Parathyroid adenoma (tissue), 2 donors: ENCODE results near the gene ACP2.

Experiments used
- H2AFZ ChIP-seq: fragments of 300-600 bp; sonication (generic); one replicate; pipeline ENCODE4 v1.7.0; 2017; ENCODE audit warnings: antibody characterized with exemption, mild to moderate bottlenecking
- H3K27ac ChIP-seq: fragments of 300-600 bp; sonication (generic); one replicate; pipeline ENCODE4 v1.7.0; 2017
- H3K27me3 ChIP-seq: fragments of 300-600 bp; sonication (generic); one replicate; pipeline ENCODE4 v1.7.0; 2017; ENCODE audit warnings: low read length; ENCODE audit not compliant: control insufficient read depth, insufficient read depth
- H3K36me3 ChIP-seq: fragments of 300-600 bp; sonication (generic); one replicate; pipeline ENCODE4 v1.7.0; 2017; ENCODE audit warnings: low read length; ENCODE audit not compliant: control insufficient read depth, insufficient read depth
- H3K4me1 ChIP-seq: fragments of 300-600 bp; sonication (generic); one replicate; pipeline ENCODE4 v1.7.0; 2017; ENCODE audit warnings: control low read depth
- H3K4me2 ChIP-seq: fragments of 300-600 bp; sonication (generic); one replicate; pipeline ENCODE4 v1.7.0; 2017; ENCODE audit warnings: low read length
- H3K4me3 ChIP-seq: fragments of 300-600 bp; sonication (generic); one replicate; pipeline ENCODE4 v1.7.0; 2017; ENCODE audit warnings: low read depth, low read length
- H3K79me2 ChIP-seq: fragments of 300-600 bp; sonication (generic); one replicate; pipeline ENCODE4 v1.7.0; 2017; ENCODE audit warnings: control low read depth
- H3K9ac ChIP-seq: fragments of 300-600 bp; sonication (generic); one replicate; pipeline ENCODE4 v1.7.0; 2017; ENCODE audit warnings: mild to moderate bottlenecking
- H3K9me3 ChIP-seq: fragments of 300-600 bp; sonication (generic); one replicate; pipeline ENCODE4 v1.7.0; 2017; ENCODE audit warnings: low read length; ENCODE audit not compliant: control insufficient read depth
- TF ChIP-seq, protein P1 (sequence below): fragments of 300-600 bp; sonication (generic); IDR thresholded peaks from one replicate; pipeline ENCODE4 v1.7.0; 2017; ENCODE audit warnings: antibody characterized with exemption, mild to moderate bottlenecking
- donor health status: primary hyperparathyroidism.

The ACP2 gene

GRCh38 chr11:47258317-47258902 lies 9.8 kb upstream of the ACP2 start:
- H3K27ac ChIP-seq, result peak overlapping the region; percentile 24
- H3K9me3 ChIP-seq, result no peaks in the 10 kb centered on the region
- peaks cover 2% of the 10 kb centered on the region for H3K79me2 ChIP-seq
- H3K27me3 ChIP-seq, result no peaks in the 10 kb centered on the region
- TF ChIP-seq, protein P1, sequence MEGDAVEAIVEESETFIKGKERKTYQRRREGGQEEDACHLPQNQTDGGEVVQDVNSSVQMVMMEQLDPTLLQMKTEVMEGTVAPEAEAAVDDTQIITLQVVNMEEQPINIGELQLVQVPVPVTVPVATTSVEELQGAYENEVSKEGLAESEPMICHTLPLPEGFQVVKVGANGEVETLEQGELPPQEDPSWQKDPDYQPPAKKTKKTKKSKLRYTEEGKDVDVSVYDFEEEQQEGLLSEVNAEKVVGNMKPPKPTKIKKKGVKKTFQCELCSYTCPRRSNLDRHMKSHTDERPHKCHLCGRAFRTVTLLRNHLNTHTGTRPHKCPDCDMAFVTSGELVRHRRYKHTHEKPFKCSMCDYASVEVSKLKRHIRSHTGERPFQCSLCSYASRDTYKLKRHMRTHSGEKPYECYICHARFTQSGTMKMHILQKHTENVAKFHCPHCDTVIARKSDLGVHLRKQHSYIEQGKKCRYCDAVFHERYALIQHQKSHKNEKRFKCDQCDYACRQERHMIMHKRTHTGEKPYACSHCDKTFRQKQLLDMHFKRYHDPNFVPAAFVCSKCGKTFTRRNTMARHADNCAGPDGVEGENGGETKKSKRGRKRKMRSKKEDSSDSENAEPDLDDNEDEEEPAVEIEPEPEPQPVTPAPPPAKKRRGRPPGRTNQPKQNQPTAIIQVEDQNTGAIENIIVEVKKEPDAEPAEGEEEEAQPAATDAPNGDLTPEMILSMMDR, result no peak
- H3K36me3 ChIP-seq, result no peaks in the 10 kb centered on the region
- H3K9ac ChIP-seq, result no peak overlapping the region
- H3K4me3 ChIP-seq, result no peak overlapping the region
- H2AFZ ChIP-seq, result no peak overlapping the region
- no peaks in the 10 kb centered on the region for H3K4me1 ChIP-seq
- no peak overlapping the region for H3K4me2 ChIP-seq

DNA sequence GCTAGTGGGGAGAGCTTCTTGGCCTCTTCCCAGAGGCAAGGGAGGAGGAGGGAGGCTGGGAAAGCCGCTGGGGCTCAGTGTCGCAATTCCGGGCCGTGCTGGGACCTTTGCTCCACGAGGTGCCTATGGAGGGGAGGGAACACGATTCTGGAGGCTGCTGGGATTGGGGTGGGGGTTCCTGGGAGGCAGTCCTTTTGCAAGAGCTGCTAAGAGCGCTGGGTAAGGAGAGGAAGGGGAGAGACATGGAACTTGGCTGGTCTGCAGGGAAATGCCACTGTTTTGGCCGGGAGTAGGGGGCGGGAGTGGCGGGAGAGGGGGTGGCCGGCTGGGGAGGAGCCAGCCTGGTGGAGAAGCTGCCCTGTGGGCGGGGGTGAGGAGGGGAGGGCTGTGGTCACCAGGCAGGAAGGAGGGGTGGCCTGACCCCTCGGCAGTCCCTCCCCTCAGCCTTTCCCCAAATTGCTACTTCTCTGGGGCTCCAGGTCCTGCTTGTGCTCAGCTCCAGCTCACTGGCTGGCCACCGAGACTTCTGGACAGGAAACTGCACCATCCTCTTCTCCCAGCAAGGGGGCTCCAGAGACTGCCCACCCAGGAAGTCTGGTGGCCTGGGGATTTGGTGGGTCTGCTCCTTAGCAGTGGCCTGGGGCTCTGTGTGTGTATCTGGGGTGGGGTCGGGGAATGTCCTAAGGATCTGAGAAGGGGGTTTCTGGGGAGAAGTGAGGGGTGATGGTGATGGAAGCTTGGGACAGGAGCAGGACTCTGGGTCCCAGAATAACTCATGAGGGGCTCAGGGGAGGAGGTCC lies 9.1 kb upstream of the ACP2 start, which contains the start of gene NR1H3:
NR1H3 (plus strand) TSS at position 480 of the 800 bp plus-strand sequence. CDS start 1,221 bp downstream, outside the sequence.
- no peak within 1 kb of the TSS for H2AFZ ChIP-seq
- H3K79me2 ChIP-seq, result peaks cover 2% of the 10 kb centered on the region
- TF ChIP-seq, protein P1, result peak; percentile 20
- no peak within 1 kb of the TSS for H3K4me2 ChIP-seq
- peak within 1 kb of the TSS; percentile 24 for H3K27ac ChIP-seq
- no peaks in the 10 kb centered on the region for H3K9me3 ChIP-seq
- H3K4me3 ChIP-seq, result no peak within 1 kb of the TSS
- H3K27me3 ChIP-seq, result no peaks in the 10 kb centered on the region
- H3K4me1 ChIP-seq, result no peaks in the 10 kb centered on the region
- H3K36me3 ChIP-seq, result no peaks in the 10 kb centered on the region
- H3K9ac ChIP-seq, result no peak within 1 kb of the TSS

DNA sequence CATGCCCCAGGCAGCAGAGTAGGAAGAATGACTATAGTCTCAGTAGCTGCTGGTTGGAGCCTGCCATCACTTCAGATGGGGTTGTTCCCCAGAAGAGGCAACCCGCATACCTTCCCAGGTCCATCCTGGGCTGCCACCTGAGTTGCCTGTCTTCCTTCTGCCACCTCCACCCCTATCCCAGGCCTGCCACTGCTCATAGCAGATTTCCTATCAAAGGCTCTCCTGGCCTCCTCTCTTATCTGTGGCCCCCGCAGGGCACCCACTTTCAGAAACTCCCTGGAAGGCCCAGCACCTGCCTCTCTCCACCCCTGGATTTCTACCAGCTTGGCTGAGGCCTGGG lies 8.5 kb upstream of the ACP2 start:
- TF ChIP-seq, protein P1, result no peak
- no peaks in the 10 kb centered on the region for H3K9me3 ChIP-seq
- peak overlapping the region; percentile 24 for H3K27ac ChIP-seq
- H3K79me2 ChIP-seq, result peaks cover 2% of the 10 kb centered on the region
- no peak overlapping the region for H3K4me2 ChIP-seq
- no peaks in the 10 kb centered on the region for H3K4me1 ChIP-seq
- H3K4me3 ChIP-seq, result no peak overlapping the region
- no peak overlapping the region for H2AFZ ChIP-seq
- H3K27me3 ChIP-seq, result no peaks in the 10 kb centered on the region
- H3K36me3 ChIP-seq, result no peaks in the 10 kb centered on the region
- no peak overlapping the region for H3K9ac ChIP-seq

DNA sequence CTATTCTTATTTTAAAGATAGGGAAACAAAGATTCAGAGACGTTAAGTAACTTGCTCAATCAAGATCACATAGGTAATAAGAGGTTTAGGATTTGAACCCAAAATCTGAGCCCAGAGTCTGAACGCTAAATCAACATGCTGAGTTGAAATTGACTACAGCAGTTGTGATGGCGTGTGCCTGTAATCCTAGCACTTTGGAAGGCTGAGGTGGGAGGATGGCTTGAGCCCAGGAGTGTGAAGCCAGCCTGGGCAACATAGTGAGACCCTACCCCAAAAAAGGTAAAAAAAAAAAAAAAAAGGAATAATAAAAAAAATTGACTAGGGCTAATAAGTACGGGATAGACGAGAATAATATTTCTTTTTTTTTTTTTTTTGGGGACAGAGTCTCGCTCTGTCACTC lies 7.8 kb upstream of the ACP2 start:
- Histone ChIP-seq H3K79me2 (peaks cover 2% of the 10 kb centered on the region), H3K4me1 (no peaks in the 10 kb centered on the region)

More for the DNA sequence above, 7.8 kb upstream of the ACP2 start:
- Histone ChIP-seq H3K27me3 (no peaks in the 10 kb centered on the region), H3K27ac (no peak overlapping the region), H3K36me3 (no peaks in the 10 kb centered on the region), H2AFZ (no peak overlapping the region), H3K4me3 (no peak overlapping the region), H3K9ac (no peak overlapping the region), H3K9me3 (no peaks in the 10 kb centered on the region), H3K4me2 (no peak overlapping the region)
- TF ChIP-seq, protein P1, result no peak
